IPS-NIHi11 (cell line): ENCODE results near the gene PCDH19.

Experiments used
- DNase-seq: peaks from one replicate; pipeline ENCODE4 v3.0.0; 2012; ENCODE audit warnings: mixed read lengths, low spot score

Gene PCDH19

GRCh38 chrX:100407147-100407783 is 2.8 kb downstream of the PCDH19 start:
- no peak for DNase-seq

GRCh38 chrX:100405424-100405823 is 4.6 kb downstream of the PCDH19 start:
- no peak for DNase-seq

GRCh38 chrX:100404851-100405250 is 5.2 kb downstream of the PCDH19 start:
- DNase-seq = no peak

GRCh38 chrX:100395781-100396180 is 14.3 kb downstream of the PCDH19 start:
- no peak for DNase-seq

DNA sequence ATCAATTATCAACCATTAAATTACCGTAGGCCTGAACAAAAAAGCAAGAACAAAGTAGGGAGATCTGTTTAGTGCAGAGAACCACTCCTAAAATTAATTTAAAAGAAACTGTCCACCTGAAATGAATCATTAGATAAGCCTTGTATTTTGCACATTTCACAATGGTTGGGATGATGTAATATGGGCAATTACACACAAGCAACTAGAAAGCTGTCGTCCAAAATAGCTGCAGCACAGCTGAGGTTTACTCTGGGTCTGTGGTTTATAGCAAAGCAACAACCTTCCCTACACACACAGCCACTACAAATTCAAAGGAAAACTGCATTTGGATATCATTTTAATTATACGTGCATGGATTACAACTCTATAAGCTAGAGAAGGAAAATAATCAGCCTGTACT is 28.5 kb downstream of the PCDH19 start:
- no peak for DNase-seq

GRCh38 chrX:100379388-100379986 is 30.6 kb downstream of the PCDH19 start:
- peak; percentile 17 for DNase-seq

DNA sequence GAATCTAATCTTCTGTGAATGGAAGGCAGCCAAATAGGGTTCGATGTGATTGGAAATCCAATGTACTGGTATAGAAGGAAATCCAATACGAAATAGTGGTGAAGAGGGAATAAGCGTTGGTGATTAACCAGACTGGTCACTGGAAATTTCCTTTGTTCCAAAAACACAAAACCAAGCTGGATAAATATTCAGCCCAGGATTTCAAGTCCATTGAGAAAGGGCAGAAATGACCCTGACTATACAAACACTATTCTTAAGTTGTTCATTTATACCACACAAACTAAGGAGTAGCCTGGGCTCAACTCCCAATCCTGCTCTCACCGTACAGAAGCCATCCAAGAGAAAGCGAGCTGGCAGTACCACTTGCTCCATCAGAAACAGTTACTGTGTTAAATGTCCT is 32.2 kb downstream of the PCDH19 start:
- DNase-seq = no peak

DNA sequence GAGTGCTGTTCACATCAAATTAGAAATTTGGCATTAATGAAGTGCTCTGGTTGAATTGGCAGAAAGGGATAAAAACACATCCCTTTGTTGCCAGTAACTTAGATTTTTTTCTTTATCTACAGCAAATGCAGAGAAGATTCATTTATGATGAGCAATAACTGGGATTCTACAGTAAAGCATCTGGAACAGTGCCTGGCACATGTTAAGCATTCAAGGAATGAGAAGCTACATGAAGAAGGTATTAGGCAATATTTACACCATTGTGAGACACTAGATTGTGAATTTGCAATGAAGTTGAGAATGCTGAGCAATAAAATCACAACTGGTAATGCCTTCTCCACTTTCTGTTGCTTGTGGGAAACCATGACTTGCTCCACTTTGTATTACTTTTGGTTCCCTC is 33.5 kb downstream of the PCDH19 start:
- DNase-seq = no peak

- no peak for DNase-seq
Observed at GRCh38 chrX:100373673-100374072, 36.4 kb downstream of the PCDH19 start.

- DNase-seq = peak; percentile 44
Observed at GRCh38 chrX:100368167-100368566, 41.9 kb downstream of the PCDH19 start.

- DNase-seq = no peak
Observed at GRCh38 chrX:100363896-100364295, 46.2 kb downstream of the PCDH19 start.

GRCh38 chrX:100358766-100359165 is 51.3 kb downstream of the PCDH19 start:
- no peak for DNase-seq

GRCh38 chrX:100356351-100356896 is 53.6 kb downstream of the PCDH19 start:
- no peak for DNase-seq

GRCh38 chrX:100355680-100356079 is 54.4 kb downstream of the PCDH19 start:
- DNase-seq = no peak

DNA sequence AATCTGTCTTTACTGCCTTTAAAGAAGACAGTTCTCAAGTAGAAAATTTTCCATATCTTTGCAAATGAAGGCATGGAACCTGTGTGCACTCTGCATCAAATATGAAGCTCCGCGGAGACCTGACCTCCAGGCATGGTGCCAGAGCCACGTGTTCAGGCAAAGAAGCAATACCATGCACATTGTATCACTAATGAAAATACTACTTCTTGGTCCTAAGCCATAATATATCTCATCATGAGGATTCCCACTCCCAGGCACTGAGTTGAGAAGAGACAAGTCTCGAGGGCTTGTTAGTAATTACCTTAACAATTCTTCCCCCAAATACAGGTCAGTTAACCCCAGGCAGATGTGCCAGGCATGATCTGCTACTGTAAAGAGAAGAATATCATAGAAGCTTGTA is 56.7 kb downstream of the PCDH19 start:
- no peak for DNase-seq

GRCh38 chrX:100350704-100351489 is 59.2 kb downstream of the PCDH19 start:
- peak; percentile 6 for DNase-seq

DNA sequence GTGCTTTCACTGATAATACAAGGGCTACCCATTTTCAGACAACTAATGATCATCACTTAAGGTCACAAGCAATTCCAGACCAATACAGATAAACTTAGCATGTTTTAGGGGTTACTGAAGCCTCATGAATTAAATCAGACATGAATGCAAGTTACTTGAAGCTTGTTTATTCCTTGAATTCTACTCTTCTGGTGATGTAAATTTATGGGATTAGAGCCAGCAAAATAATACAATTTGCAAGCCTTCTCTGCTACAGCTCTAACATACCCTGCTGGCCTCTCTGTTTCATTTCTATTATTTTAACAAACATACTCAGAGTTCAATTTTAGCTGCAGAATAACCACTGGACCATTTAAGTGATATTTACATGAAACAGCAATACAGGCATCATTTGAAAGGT is 60.7 kb downstream of the PCDH19 start:
- no peak for DNase-seq

DNA sequence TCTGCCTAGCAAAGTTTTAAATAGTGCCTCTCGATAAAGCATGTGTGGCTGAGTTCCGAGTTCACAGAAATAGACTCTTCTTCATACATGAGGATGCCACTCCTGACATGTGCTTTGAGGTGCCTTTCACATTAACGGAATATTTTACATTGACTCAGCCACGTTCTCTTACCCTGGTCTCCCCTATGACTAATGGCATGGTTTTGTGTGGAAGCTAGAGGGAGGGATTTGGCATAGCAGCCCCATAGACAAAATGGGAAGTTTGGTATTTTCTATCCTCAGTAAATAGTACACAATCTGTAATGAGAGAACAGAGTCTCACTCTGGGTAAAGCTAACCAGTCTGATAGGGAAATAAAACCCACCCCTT is 68.9 kb downstream of the PCDH19 start:
- DNase-seq = no peak

GRCh38 chrX:100340491-100341141 is 69.5 kb downstream of the PCDH19 start:
- no peak for DNase-seq

DNA sequence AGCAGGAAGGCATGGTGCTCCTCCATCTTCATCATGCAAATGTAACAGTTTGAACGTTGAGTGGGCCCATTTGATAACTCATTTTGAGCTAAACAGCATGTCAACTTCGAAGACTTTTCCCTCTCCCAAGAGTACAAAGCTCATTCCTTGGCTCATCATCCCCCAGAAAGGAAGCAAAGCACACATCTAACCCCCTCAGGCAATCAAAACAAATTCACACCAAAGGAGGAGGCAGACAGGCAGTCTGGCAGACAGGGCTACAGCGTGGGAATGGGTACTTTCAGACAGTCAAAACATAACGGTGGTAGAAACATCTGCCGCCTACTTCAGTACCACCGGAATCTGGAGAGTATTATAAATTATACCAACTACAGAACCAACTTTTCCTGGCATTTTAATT is 81.7 kb downstream of the PCDH19 start:
- no peak for DNase-seq

DNA sequence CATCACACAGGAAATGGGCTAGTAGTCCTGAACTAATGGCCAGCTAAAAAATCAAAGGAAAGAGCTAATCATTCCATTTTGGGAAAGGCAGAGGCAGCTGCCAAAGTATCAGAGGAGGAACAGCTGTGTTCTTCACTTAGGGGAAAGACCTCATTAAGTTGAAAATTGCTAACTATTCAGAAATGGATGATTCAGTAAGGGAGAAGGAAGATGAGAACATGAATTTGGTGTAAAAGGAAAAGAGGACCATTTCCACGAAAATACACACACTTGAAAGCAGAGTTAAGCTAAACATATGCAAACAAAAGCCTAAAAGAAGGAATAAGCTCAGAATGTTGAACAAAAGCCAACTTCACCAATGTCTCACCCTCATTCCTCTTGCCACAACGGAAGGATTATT is 90.4 kb downstream of the PCDH19 start:
- DNase-seq = no peak

DNA sequence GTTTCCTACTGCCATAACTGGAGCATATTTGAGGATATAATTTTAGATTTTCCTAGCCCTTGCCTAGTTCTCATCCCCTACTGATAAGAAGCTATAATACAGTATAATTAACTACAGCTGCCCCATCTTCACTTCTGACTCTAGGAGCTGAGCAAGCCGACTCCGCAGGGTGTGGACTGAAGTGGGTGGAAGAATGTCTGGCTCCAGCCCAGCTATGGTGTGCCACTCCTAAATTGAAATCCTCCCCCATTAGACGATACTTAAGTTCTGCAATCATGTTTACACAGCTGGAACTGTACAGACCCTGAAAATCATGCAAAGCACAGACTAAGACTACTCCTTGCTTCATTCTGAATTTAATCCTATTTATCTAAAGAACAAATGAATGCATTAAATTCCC is 93.1 kb downstream of the PCDH19 start:
- no peak for DNase-seq

- no peak for DNase-seq
Observed at GRCh38 chrX:100315566-100315965, 94.5 kb downstream of the PCDH19 start.
